ENCODE measurements around the gene DHX35.
A peak's percentile ranks its signal among the peaks of the same experiment; 100 is the strongest.
"Not testable (repeated sequence)": the region's sequence is repeated elsewhere in the genome, so short reads cannot be mapped to it uniquely, and the experiment has no call there.

The DHX35 gene

DNA sequence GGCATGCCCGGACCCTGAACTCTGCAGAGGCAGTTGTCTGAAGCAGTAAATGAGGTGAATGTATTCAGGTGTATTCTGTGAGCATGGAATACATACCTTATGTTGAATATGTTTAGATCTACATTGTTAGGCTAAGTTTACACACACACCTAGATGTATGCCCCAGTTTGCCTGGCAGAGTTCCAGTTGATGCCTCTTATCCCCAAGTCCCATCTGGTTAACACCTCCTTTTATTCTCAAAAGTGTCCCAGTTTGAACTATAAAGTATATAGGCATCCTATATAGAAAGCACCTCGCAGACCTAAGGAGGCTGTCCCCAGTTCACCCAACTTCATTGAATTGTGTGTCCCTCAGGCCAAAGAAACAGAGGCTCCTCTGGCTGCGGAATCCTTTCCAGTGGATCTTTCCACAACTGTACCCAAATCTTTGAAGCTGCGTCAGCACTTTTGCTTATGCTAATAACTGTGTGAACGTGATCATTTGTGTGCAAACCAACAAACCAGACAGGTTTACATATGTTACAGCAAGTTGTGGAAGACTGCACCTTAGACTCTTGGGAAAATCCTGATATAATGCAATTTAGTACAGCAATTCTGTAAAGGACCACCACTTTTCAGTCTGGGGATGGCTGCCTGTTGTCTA is 4.8 kb upstream of the DHX35 start:
- no peaks in the 10 kb centered on the region for H3K9me3 ChIP-seq (ENCODE audit: control insufficient read depth in 2 of 2, low read length in 2 of 2)
- no peaks in the 10 kb centered on the region for H3K36me3 ChIP-seq (ENCODE audit: control insufficient read depth in 2 of 2, insufficient read depth in 2 of 2, low read length in 2 of 2)
- no peak overlapping the region for H3K27ac ChIP-seq (ENCODE audit: low read depth in 2 of 2, low read length in 2 of 2)
- no peak overlapping the region for H3K4me3 ChIP-seq (ENCODE audit: low read length in 2 of 2)
- H3K4me1 ChIP-seq (ENCODE audit: control insufficient read depth in 2 of 2, insufficient read depth in 2 of 2, low read length in 2 of 2) = peaks cover 3 to 5% of the 10 kb centered on the region in 2 donors
- H3K9ac ChIP-seq (ENCODE audit: low read depth in 1 of 2, low read length in 2 of 2) = no peak overlapping the region
- H3K27me3 ChIP-seq (ENCODE audit: control insufficient read depth in 2 of 2, insufficient read depth in 2 of 2, low read length in 2 of 2) = no peaks in the 10 kb centered on the region

DNA sequence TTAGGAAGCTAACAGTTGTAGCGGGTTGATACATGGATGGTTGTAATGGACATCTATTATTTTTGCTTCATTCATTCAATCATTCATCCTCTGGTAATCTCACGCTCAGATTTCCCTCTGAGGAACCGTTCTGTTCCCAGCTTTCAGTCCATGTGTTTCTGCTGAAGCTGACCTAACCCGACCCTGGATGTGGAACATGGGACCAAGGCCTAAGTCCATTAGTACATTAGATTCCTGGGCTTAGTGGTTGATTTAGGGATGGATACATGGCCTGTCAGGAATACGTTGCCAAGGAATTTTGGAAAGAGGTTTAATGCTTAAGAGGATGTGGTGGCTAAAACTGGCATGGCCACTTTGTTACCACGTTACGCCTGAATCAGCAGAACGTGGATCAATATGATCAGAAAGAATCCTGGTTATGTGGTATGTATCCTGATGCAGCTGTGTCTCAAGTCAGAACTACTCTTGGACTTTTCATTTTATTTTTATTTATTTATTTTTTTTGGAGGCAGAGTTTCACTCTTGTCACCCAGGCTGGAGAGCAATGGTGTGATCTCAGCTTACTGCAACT is 4.1 kb upstream of the DHX35 start:
- Histone ChIP-seq H3K9ac (ENCODE audit: low read depth in 1 of 2, low read length in 2 of 2) (no peak overlapping the region), H3K9me3 (ENCODE audit: control insufficient read depth in 2 of 2, low read length in 2 of 2) (no peaks in the 10 kb centered on the region), H3K36me3 (ENCODE audit: control insufficient read depth in 2 of 2, insufficient read depth in 2 of 2, low read length in 2 of 2) (no peaks in the 10 kb centered on the region), H3K27me3 (ENCODE audit: control insufficient read depth in 2 of 2, insufficient read depth in 2 of 2, low read length in 2 of 2) (no peaks in the 10 kb centered on the region), H3K4me1 (ENCODE audit: control insufficient read depth in 2 of 2, insufficient read depth in 2 of 2, low read length in 2 of 2) (peaks cover 6 to 10% of the 10 kb centered on the region in 2 donors), H3K27ac (ENCODE audit: low read depth in 2 of 2, low read length in 2 of 2) (no peak overlapping the region), H3K4me3 (ENCODE audit: low read length in 2 of 2) (no peak overlapping the region)

DNA sequence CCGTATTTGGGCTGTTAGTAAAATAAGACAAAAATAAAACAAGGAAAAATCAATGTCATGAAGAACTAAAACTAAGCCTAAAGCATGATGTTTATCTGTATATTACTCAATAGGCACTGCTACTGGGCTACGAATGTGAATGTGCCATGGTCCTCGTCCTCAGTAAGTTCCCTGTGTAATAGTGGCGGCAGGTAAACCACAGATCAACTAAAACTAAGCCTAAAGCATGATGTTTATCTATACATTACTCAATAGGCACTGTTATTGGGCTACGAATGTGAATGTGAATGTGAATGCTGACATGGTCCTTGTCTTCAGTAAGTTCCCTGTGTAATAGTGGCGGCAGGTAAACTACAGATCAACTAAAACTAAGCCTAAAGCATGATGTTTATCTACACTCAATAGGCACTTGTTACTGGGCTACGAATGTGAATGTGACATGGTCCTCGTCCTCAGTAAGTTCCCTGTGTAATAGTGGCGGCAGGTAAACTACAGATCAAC is 1.9 kb upstream of the DHX35 start:
- H3K4me3 ChIP-seq (ENCODE audit: low read length in 2 of 2); H3K27me3 ChIP-seq (ENCODE audit: control insufficient read depth in 2 of 2, insufficient read depth in 2 of 2, low read length in 2 of 2); H3K9ac ChIP-seq (ENCODE audit: low read depth in 1 of 2, low read length in 2 of 2); H3K36me3 ChIP-seq (ENCODE audit: control insufficient read depth in 2 of 2, insufficient read depth in 2 of 2, low read length in 2 of 2); H3K9me3 ChIP-seq (ENCODE audit: control insufficient read depth in 2 of 2, low read length in 2 of 2); H3K27ac ChIP-seq (ENCODE audit: low read depth in 2 of 2, low read length in 2 of 2): not testable (repeated sequence)
- H3K4me1 ChIP-seq (ENCODE audit: control insufficient read depth in 2 of 2, insufficient read depth in 2 of 2, low read length in 2 of 2) = peaks cover 8 to 12% of the 10 kb centered on the region in 2 donors

DNA sequence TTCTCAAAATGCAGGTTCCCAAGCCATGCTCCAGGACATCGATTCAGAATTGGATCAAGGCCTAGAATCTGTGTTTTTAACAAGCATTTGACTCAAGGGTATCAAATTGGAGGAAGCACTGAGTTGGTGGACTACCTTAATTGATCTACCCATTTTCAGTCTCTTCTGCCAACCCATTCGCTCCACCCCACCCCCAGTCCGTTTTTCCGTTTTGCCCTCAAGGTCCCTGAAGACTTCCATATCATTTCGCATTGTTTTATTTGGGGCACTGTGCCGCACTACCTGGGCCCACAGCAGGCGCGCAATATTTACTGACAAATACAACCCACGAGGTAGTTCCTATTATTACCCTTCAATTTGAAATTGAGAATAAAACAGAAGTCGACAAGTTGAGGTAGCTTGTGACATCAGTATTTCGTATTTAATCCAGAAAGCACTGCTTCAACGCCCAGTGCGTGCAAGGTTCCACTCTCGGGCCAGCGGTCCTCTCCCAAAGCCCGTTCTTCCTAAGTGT is 557 bp upstream of the DHX35 start:
- no peaks in the 10 kb centered on the region for H3K27me3 ChIP-seq (ENCODE audit: control insufficient read depth in 2 of 2, insufficient read depth in 2 of 2, low read length in 2 of 2)
- H3K9me3 ChIP-seq (ENCODE audit: control insufficient read depth in 2 of 2, low read length in 2 of 2) = no peaks in the 10 kb centered on the region
- peaks cover 12 to 14% of the 10 kb centered on the region in 2 donors for H3K4me1 ChIP-seq (ENCODE audit: control insufficient read depth in 2 of 2, insufficient read depth in 2 of 2, low read length in 2 of 2)
- peak overlapping the region; percentile 66 to 74 for H3K27ac ChIP-seq (ENCODE audit: low read depth in 2 of 2, low read length in 2 of 2)
- H3K4me3 ChIP-seq (ENCODE audit: low read length in 2 of 2) = peak overlapping the region; percentile 74 to 95
- peaks cover 0 to 5% of the 10 kb centered on the region in 2 donors for H3K36me3 ChIP-seq (ENCODE audit: control insufficient read depth in 2 of 2, insufficient read depth in 2 of 2, low read length in 2 of 2)
- H3K9ac ChIP-seq (ENCODE audit: low read depth in 1 of 2, low read length in 2 of 2) = peak overlapping the region; percentile 71 to 72

DNA sequence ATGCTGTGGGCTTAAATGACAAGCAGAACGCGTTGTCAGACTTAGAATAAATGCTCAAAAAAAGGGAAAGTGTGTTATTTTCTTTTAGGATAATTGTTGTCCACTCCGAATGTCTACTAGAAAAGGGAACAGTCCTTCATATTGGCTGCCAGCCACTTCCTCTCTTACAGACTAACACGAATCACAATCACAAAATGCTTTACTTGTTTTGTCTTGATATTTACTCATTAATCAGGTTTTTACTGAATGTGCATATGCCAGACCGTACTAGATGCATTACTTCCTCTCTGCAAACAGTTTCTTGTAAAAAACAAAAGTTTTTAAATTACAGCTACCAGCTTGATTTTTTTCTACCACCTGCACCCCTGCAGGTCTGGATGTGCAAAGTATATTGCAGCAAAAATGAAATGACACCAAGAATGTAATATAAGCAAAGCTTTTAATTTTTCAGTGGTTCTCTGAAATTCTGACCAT is 821 bp downstream of the DHX35 start:
- H3K27ac ChIP-seq (ENCODE audit: low read depth in 2 of 2, low read length in 2 of 2) = peak overlapping the region; percentile 90 to 92
- H3K9ac ChIP-seq (ENCODE audit: low read depth in 1 of 2, low read length in 2 of 2) = peak overlapping the region; percentile 81 to 93
- peak overlapping the region; percentile 74 to 95 for H3K4me3 ChIP-seq (ENCODE audit: low read length in 2 of 2)
- no peaks in the 10 kb centered on the region for H3K9me3 ChIP-seq (ENCODE audit: control insufficient read depth in 2 of 2, low read length in 2 of 2)
- no peaks in the 10 kb centered on the region for H3K27me3 ChIP-seq (ENCODE audit: control insufficient read depth in 2 of 2, insufficient read depth in 2 of 2, low read length in 2 of 2)
- peaks cover 12 to 21% of the 10 kb centered on the region in 2 donors for H3K4me1 ChIP-seq (ENCODE audit: control insufficient read depth in 2 of 2, insufficient read depth in 2 of 2, low read length in 2 of 2)
- peaks cover 0 to 5% of the 10 kb centered on the region in 2 donors for H3K36me3 ChIP-seq (ENCODE audit: control insufficient read depth in 2 of 2, insufficient read depth in 2 of 2, low read length in 2 of 2)

DNA sequence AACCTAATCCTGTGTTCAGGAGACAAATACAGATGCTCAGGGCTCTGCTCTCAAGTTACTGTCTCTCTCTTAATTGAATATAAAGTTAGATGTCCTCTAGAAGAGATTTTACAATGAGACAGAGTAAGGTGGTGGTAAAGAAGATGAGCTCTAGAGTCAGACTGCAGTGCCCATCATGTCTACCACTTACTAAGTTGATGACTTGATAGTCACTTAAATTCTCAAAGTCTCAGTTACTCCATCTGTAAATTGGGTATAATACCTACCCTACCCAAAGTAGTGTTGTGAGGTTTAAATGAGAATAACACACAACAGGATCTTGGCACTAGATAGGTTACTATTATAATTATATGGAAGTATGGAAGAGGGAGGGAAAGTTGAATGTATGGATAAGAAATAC is 1.6 kb downstream of the DHX35 start:
- Histone ChIP-seq H3K4me3 (ENCODE audit: low read length in 2 of 2) (no peak overlapping the region), H3K36me3 (ENCODE audit: control insufficient read depth in 2 of 2, insufficient read depth in 2 of 2, low read length in 2 of 2) (peaks cover 0 to 5% of the 10 kb centered on the region in 2 donors), H3K4me1 (ENCODE audit: control insufficient read depth in 2 of 2, insufficient read depth in 2 of 2, low read length in 2 of 2) (peaks cover 12 to 26% of the 10 kb centered on the region in 2 donors), H3K27ac (ENCODE audit: low read depth in 2 of 2, low read length in 2 of 2) (no peak overlapping the region), H3K9ac (ENCODE audit: low read depth in 1 of 2, low read length in 2 of 2) (no peak overlapping the region), H3K9me3 (ENCODE audit: control insufficient read depth in 2 of 2, low read length in 2 of 2) (no peaks in the 10 kb centered on the region), H3K27me3 (ENCODE audit: control insufficient read depth in 2 of 2, insufficient read depth in 2 of 2, low read length in 2 of 2) (no peaks in the 10 kb centered on the region)

DNA sequence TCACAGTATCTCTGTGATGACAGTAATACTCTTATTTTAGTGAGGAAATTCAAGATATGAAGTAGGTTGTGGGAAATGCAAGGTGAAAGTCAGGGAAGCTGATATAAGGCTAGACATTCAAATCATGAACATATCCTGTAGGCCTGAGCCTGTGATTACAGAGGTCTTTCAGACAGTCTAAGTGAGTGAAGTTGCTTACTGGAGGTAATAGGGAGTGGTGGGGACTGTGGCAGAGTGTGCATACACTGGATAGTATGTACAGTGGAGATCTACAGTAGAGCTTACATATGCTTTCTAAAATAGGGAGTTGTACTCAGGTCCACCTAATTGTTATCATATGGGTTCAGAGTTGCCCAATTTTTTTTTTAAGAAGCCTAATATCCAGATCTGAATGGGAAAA is 3.1 kb downstream of the DHX35 start:
- peaks cover 0 to 8% of the 10 kb centered on the region in 2 donors for H3K36me3 ChIP-seq (ENCODE audit: control insufficient read depth in 2 of 2, insufficient read depth in 2 of 2, low read length in 2 of 2)
- no peak overlapping the region for H3K4me3 ChIP-seq (ENCODE audit: low read length in 2 of 2)
- H3K27ac ChIP-seq (ENCODE audit: low read depth in 2 of 2, low read length in 2 of 2) = no peak overlapping the region
- H3K9me3 ChIP-seq (ENCODE audit: control insufficient read depth in 2 of 2, low read length in 2 of 2) = no peaks in the 10 kb centered on the region
- no peak overlapping the region for H3K9ac ChIP-seq (ENCODE audit: low read depth in 1 of 2, low read length in 2 of 2)
- H3K27me3 ChIP-seq (ENCODE audit: control insufficient read depth in 2 of 2, insufficient read depth in 2 of 2, low read length in 2 of 2) = no peaks in the 10 kb centered on the region
- H3K4me1 ChIP-seq (ENCODE audit: control insufficient read depth in 2 of 2, insufficient read depth in 2 of 2, low read length in 2 of 2) = peaks cover 16 to 40% of the 10 kb centered on the region in 2 donors

DNA sequence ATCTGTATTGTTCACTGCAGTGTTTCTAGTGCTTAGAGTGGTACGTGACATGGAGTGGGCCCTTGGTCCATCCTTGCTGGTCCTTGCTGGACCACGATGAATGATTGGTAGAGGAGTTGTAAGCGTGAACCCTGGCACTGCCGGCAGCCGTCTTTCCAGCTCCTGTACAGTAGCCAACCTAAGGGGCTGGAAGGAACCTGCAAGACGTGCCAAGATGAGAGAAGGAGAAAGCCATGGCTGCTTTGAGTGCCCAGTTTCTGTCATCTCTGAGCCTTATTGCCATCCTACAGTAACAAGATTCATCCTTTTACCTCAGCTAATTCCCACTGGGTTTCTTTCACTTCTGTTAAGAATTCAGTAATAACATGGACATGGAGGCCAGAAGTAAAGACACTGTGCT is 5.9 kb downstream of the DHX35 start:
- peaks cover 5 to 36% of the 10 kb centered on the region in 2 donors for H3K4me1 ChIP-seq (ENCODE audit: control insufficient read depth in 2 of 2, insufficient read depth in 2 of 2, low read length in 2 of 2)
- no peak overlapping the region for H3K4me3 ChIP-seq (ENCODE audit: low read length in 2 of 2)
- H3K27ac ChIP-seq (ENCODE audit: low read depth in 2 of 2, low read length in 2 of 2) = peak overlapping the region in 1 of 2 donors; percentile 6
- H3K27me3 ChIP-seq (ENCODE audit: control insufficient read depth in 2 of 2, insufficient read depth in 2 of 2, low read length in 2 of 2) = no peaks in the 10 kb centered on the region
- no peak overlapping the region for H3K9ac ChIP-seq (ENCODE audit: low read depth in 1 of 2, low read length in 2 of 2)
- no peaks in the 10 kb centered on the region for H3K9me3 ChIP-seq (ENCODE audit: control insufficient read depth in 2 of 2, low read length in 2 of 2)
- peaks cover 6 to 12% of the 10 kb centered on the region in 2 donors for H3K36me3 ChIP-seq (ENCODE audit: control insufficient read depth in 2 of 2, insufficient read depth in 2 of 2, low read length in 2 of 2)

DNA sequence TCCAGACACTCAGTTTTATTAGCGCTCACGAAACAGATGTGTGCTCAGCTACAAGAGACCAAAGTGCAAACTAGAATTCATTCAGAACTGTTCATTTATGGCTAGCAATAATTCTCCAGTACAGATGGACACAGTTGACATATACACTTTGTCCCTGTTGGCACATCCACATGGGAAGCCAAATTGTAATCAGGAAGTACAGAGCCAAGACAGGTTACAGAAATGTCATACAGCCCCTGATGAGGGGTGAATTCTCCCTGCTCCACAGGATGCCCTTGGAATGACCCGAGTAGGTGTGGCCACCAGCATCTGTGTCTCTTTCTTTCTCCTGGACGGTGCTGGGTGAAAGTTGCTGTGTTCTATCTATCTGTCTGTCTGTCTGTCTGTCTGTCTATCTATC is 7.6 kb downstream of the DHX35 start:
- Histone ChIP-seq H3K36me3 (ENCODE audit: control insufficient read depth in 2 of 2, insufficient read depth in 2 of 2, low read length in 2 of 2) (peaks cover 9 to 12% of the 10 kb centered on the region in 2 donors), H3K27ac (ENCODE audit: low read depth in 2 of 2, low read length in 2 of 2) (peak overlapping the region; percentile 57 to 81), H3K9ac (ENCODE audit: low read depth in 1 of 2, low read length in 2 of 2) (no peak overlapping the region), H3K27me3 (ENCODE audit: control insufficient read depth in 2 of 2, insufficient read depth in 2 of 2, low read length in 2 of 2) (no peaks in the 10 kb centered on the region), H3K9me3 (ENCODE audit: control insufficient read depth in 2 of 2, low read length in 2 of 2) (no peaks in the 10 kb centered on the region), H3K4me3 (ENCODE audit: low read length in 2 of 2) (no peak overlapping the region), H3K4me1 (ENCODE audit: control insufficient read depth in 2 of 2, insufficient read depth in 2 of 2, low read length in 2 of 2) (peaks cover 4 to 35% of the 10 kb centered on the region in 2 donors)

DNA sequence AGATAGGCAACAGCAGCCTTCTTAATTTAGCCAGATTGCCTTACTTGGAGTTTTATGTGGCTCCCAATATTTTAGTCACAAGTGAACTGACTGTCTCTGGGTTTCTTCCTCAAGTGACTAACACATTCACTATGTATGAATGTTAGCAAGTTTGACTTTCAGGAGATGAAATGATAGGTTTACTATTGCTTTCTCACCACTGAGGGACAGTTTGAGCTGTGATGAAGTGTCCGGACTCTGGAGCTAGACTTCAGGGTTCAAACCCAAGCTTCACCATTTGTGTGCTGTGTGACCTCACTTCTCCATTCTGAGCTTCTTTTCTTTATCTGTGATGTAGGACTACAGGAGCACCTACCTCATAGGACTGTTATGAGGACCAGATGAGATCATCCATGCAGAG is 8.2 kb downstream of the DHX35 start:
- peak overlapping the region; percentile 57 to 81 for H3K27ac ChIP-seq (ENCODE audit: low read depth in 2 of 2, low read length in 2 of 2)

More for the DNA sequence above, 8.2 kb downstream of the DHX35 start:
- H3K9me3 ChIP-seq (ENCODE audit: control insufficient read depth in 2 of 2, low read length in 2 of 2) = no peaks in the 10 kb centered on the region
- no peak overlapping the region for H3K9ac ChIP-seq (ENCODE audit: low read depth in 1 of 2, low read length in 2 of 2)
- no peak overlapping the region for H3K4me3 ChIP-seq (ENCODE audit: low read length in 2 of 2)
- peaks cover 4 to 35% of the 10 kb centered on the region in 2 donors for H3K4me1 ChIP-seq (ENCODE audit: control insufficient read depth in 2 of 2, insufficient read depth in 2 of 2, low read length in 2 of 2)
- peaks cover 8 to 9% of the 10 kb centered on the region in 2 donors for H3K36me3 ChIP-seq (ENCODE audit: control insufficient read depth in 2 of 2, insufficient read depth in 2 of 2, low read length in 2 of 2)
- H3K27me3 ChIP-seq (ENCODE audit: control insufficient read depth in 2 of 2, insufficient read depth in 2 of 2, low read length in 2 of 2) = no peaks in the 10 kb centered on the region

Measured in mucosa of rectum (tissue), 2 donors.